ENCODE results near the gene SIK2. TPM values are rescaled to one million over a fixed set of nuclear protein-coding genes. Genes with fewer than 3 reads are reported as not detected.
A peak's percentile ranks its signal among the peaks of the same experiment; 100 is the strongest.

The SIK2 gene
- total RNA-seq, 1 experiment from 2014 or later, result 13.0 TPM

DNA sequence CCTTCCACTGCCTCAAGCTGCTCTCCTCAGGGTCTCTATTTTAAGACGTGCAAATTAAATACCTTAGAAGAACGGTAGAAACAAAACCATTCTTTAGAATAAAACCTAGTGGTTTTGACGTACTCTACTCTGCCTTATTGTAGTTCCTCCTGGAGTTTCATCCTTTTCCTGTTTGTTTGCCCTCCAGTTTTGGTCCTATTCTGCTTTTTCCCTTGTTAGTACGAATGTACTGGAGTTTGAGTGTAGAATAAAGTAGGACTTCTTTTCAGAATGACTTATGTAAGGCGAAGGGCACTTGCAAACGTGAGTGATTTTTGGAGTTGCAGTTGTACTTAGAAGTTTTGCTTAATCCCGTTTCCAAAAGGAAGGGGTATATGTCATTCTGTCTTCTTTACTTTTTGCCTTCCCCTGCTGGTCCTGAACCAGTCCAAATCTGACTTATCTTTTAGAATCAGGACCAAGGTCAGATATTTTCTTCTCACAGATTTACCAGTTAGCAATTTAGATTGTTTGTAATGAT, 1.4 kb downstream of the SIK2 start:
- intact Hi-C loops (cut with micrococcal nuclease), result no loop called here
- ChIA-PET CTCF (interaction anchor here (0.5 to 1.5 kb wide), 27 partner anchors 9 to 243 kb away, joined by 3 to 17 read pairs (median 5); no protein-coding TSS in a partner anchor), POLR2A (interaction anchor here (1.0 to 1.5 kb wide), 2 partner anchors 8 to 173 kb away, joined by 3 to 4 read pairs; no protein-coding TSS in a partner anchor), RAD21 (ENCODE audit: low non-redundant PET in 1 of 2, low total read pairs in 2 of 2, uncharacterized antibody in 2 of 2, unreplicated experiment in 2 of 2) (no interaction called here)
- Histone ChIP-seq H3K9me3 (ENCODE audit: control insufficient read depth in 1 of 2, insufficient read depth in 1 of 2, low read depth in 1 of 2, low read length in 2 of 2) (no peaks in the 10 kb centered on the region), H3K4me2 (ENCODE audit: low read length) (peak overlapping the region; percentile 88), H4K20me1 (ENCODE audit: insufficient read depth) (peaks cover 6% of the 10 kb centered on the region; the same call in 1 of the 2 replicates), H3K27ac (ENCODE audit: low read depth, low read length) (no peak overlapping the region), H3K79me2 (ENCODE audit: insufficient read depth, low read length) (peaks cover 57% of the 10 kb centered on the region), H3K9ac (ENCODE audit: low read length) (peak overlapping the region; percentile 91), H3K4me1 (ENCODE audit: control insufficient read depth in 1 of 2, insufficient read depth in 2 of 2, low read length in 2 of 2) (peaks cover 9 to 27% of the 10 kb centered on the region in 2 experiments; a peak in 3 of 4 replicates), H3K9me2 (ENCODE audit: insufficient read depth) (no peaks in the 10 kb centered on the region), H3K27me3 (ENCODE audit: insufficient read depth, low read length) (no peaks in the 10 kb centered on the region), H3K4me3 (replicated peaks in 1 of 2; ENCODE audit: low read depth in 1 of 2, low read length in 2 of 2) (peak overlapping the region; percentile 73 to 76), H3K36me3 (ENCODE audit: control insufficient read depth in 1 of 2, insufficient read depth in 2 of 2, low read length in 2 of 2) (no peaks in the 10 kb centered on the region), H2AFZ (ENCODE audit: low read depth, low read length, poor library complexity, severe bottlenecking) (no peak overlapping the region)
- BruUV-seq (replicated peaks), result TSS peak; percentile 52
- DNase-seq (ENCODE audit: low read depth, low spot score) (no peak), ATAC-seq (no peak)
- TF ChIP-seq YY1 (IDR thresholded peaks at IDR 0.05; ENCODE audit: extremely low read depth, insufficient replicate concordance, low read depth, low read length) (no peak), EGR1 (IDR thresholded peaks at IDR 0.05; ENCODE audit: low read depth) (no peak), SP1 (IDR thresholded peaks at IDR 0.05; ENCODE audit: low read depth) (no peak), POLR2AphosphoS5 (IDR thresholded peaks at IDR 0.05; ENCODE audit: low read depth, low read length) (no peak), SIN3A (IDR thresholded peaks at IDR 0.05; ENCODE audit: low read depth) (no peak), CEBPB (IDR thresholded peaks at IDR 0.05; ENCODE audit: low read depth) (no peak)
- TF ChIP-seq, protein P1, sequence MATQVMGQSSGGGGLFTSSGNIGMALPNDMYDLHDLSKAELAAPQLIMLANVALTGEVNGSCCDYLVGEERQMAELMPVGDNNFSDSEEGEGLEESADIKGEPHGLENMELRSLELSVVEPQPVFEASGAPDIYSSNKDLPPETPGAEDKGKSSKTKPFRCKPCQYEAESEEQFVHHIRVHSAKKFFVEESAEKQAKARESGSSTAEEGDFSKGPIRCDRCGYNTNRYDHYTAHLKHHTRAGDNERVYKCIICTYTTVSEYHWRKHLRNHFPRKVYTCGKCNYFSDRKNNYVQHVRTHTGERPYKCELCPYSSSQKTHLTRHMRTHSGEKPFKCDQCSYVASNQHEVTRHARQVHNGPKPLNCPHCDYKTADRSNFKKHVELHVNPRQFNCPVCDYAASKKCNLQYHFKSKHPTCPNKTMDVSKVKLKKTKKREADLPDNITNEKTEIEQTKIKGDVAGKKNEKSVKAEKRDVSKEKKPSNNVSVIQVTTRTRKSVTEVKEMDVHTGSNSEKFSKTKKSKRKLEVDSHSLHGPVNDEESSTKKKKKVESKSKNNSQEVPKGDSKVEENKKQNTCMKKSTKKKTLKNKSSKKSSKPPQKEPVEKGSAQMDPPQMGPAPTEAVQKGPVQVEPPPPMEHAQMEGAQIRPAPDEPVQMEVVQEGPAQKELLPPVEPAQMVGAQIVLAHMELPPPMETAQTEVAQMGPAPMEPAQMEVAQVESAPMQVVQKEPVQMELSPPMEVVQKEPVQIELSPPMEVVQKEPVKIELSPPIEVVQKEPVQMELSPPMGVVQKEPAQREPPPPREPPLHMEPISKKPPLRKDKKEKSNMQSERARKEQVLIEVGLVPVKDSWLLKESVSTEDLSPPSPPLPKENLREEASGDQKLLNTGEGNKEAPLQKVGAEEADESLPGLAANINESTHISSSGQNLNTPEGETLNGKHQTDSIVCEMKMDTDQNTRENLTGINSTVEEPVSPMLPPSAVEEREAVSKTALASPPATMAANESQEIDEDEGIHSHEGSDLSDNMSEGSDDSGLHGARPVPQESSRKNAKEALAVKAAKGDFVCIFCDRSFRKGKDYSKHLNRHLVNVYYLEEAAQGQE (IDR thresholded peaks at IDR 0.05; ENCODE audit: low read depth), result no peak

All from HCT116 (cell line).